Measurements from ENCODE around the gene FAM114A2.

Gene FAM114A2

DNA sequence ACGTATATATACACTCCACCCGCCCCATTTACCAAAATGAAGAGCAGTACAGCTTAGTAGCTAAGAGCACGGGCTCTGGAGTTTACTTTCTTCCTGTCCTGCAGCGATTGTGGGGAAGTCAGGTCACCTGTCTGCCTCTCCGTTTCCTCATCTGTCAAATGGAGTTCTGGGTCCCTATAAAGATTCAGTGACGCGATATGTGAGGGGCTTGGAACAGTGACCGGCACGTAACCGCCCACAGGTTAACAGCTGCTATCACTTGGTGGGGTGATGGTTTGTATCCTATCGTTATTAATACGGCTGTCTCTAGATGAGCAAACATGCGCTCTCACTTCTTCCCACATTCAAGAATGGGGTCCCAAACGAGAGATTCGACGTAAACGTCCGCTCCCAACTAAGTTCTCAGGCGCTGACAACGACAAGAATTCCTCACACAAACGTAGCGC, 426 bp downstream of the FAM114A2 start:
- H3K4me2 ChIP-seq (ENCODE audit: low read length): peak overlapping the region; percentile 92
- H3K27ac ChIP-seq (ENCODE audit: low read depth, low read length, poor library complexity, severe bottlenecking): peak overlapping the region; percentile 82
- peak overlapping the region; percentile 88 for H3K4me3 ChIP-seq (ENCODE audit: low read depth, low read length, poor library complexity, severe bottlenecking)
- H3K4me1 ChIP-seq (ENCODE audit: insufficient read depth, low read length, severe bottlenecking): peaks cover 50% of the 10 kb centered on the region
- no peaks in the 10 kb centered on the region for H3K9me3 ChIP-seq (ENCODE audit: low read length)
- H4K20me1 ChIP-seq (ENCODE audit: insufficient read depth, low read length): no peaks in the 10 kb centered on the region
- H3K9me2 ChIP-seq (ENCODE audit: low read depth, low read length): no peaks in the 10 kb centered on the region
- H2AFZ ChIP-seq (ENCODE audit: low read length): peak overlapping the region; percentile 76
- H3K79me2 ChIP-seq (ENCODE audit: insufficient read depth, low read length): peaks cover 15% of the 10 kb centered on the region
- H3K27me3 ChIP-seq (ENCODE audit: insufficient read depth, low read length): no peaks in the 10 kb centered on the region
- TF ChIP-seq, protein P1, sequence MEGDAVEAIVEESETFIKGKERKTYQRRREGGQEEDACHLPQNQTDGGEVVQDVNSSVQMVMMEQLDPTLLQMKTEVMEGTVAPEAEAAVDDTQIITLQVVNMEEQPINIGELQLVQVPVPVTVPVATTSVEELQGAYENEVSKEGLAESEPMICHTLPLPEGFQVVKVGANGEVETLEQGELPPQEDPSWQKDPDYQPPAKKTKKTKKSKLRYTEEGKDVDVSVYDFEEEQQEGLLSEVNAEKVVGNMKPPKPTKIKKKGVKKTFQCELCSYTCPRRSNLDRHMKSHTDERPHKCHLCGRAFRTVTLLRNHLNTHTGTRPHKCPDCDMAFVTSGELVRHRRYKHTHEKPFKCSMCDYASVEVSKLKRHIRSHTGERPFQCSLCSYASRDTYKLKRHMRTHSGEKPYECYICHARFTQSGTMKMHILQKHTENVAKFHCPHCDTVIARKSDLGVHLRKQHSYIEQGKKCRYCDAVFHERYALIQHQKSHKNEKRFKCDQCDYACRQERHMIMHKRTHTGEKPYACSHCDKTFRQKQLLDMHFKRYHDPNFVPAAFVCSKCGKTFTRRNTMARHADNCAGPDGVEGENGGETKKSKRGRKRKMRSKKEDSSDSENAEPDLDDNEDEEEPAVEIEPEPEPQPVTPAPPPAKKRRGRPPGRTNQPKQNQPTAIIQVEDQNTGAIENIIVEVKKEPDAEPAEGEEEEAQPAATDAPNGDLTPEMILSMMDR (IDR thresholded peaks at IDR 0.05; ENCODE audit: low read length): no peak
- no peak for TF ChIP-seq EZH2 (IDR thresholded peaks at IDR 0.05; ENCODE audit: borderline replicate concordance, low read length)
- H3F3A ChIP-seq (ENCODE audit: insufficient read depth, low read length): no peaks in the 10 kb centered on the region
- H3K36me3 ChIP-seq (ENCODE audit: insufficient read depth, low read length): no peaks in the 10 kb centered on the region
- peak overlapping the region; percentile 86 for H3K9ac ChIP-seq (ENCODE audit: low read length)

DNA sequence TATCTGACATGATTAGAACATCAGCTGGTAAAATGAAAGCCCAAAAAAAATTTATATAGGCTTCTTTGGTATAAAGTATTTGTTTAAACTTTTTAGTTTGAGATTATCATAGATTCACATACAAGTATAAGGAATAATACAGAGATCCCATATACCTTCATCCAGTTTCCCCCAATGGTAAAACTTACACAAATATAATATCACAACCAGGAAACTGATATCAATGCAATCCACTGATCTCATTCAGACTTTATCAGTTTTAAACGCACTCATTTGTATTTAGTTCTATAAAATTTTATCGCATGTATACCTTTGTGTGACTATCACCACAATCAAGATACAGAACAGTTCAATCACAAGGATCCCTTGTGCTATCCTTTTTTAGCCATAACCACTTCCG, 3.8 kb downstream of the FAM114A2 start:
- no peaks in the 10 kb centered on the region for H3K9me3 ChIP-seq (ENCODE audit: low read length)
- peaks cover 10% of the 10 kb centered on the region; the same call in 1 of the 2 replicates for H3K36me3 ChIP-seq (ENCODE audit: insufficient read depth, low read length)
- H3F3A ChIP-seq (ENCODE audit: insufficient read depth, low read length): no peaks in the 10 kb centered on the region
- H3K27ac ChIP-seq (ENCODE audit: low read depth, low read length, poor library complexity, severe bottlenecking): no peak overlapping the region
- peaks cover 23% of the 10 kb centered on the region for H3K4me1 ChIP-seq (ENCODE audit: insufficient read depth, low read length, severe bottlenecking)
- TF ChIP-seq, protein P1 (IDR thresholded peaks at IDR 0.05; ENCODE audit: low read length): no peak
- TF ChIP-seq EZH2 (IDR thresholded peaks at IDR 0.05; ENCODE audit: borderline replicate concordance, low read length): no peak
- H4K20me1 ChIP-seq (ENCODE audit: insufficient read depth, low read length): no peaks in the 10 kb centered on the region
- H2AFZ ChIP-seq (ENCODE audit: low read length): no peak overlapping the region
- no peak overlapping the region for H3K9ac ChIP-seq (ENCODE audit: low read length)
- no peak overlapping the region for H3K4me3 ChIP-seq (ENCODE audit: low read depth, low read length, poor library complexity, severe bottlenecking)
- H3K27me3 ChIP-seq (ENCODE audit: insufficient read depth, low read length): no peaks in the 10 kb centered on the region
- H3K79me2 ChIP-seq (ENCODE audit: insufficient read depth, low read length): peaks cover 10% of the 10 kb centered on the region
- H3K9me2 ChIP-seq (ENCODE audit: low read depth, low read length): no peaks in the 10 kb centered on the region
- no peak overlapping the region for H3K4me2 ChIP-seq (ENCODE audit: low read length)

DNA sequence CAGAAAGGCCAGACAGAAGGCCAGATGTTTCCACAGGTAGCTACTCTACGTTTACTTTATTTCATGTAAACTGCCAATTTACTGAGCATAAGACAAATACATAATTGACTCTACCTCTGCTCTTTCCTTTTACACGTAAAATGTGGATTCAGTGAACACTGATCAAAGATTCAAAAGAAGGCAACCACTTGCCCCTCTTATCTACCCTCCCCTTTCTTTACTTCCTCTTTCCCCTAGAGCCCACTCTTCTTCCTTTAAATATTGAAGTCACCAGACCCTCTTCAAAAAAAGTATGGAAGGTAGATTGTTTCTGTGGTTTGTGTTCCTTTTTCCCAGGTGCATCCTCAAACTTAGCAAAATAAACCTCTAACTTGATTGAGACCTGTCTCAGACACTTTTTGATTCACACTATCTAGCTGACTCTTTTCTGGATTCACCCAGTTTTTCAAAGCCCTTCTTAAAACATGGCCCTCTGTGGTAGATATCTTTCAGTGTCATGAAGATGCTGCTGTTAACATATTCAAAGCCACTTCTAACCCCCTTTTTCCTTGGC, 6.7 kb downstream of the FAM114A2 start:
- Histone ChIP-seq H3K4me2 (ENCODE audit: low read length) (no peak overlapping the region), H3K9me2 (ENCODE audit: low read depth, low read length) (no peaks in the 10 kb centered on the region), H3K27ac (ENCODE audit: low read depth, low read length, poor library complexity, severe bottlenecking) (no peak overlapping the region), H3K36me3 (ENCODE audit: insufficient read depth, low read length) (peaks cover 25% of the 10 kb centered on the region; the same call in 1 of the 2 replicates), H2AFZ (ENCODE audit: low read length) (no peak overlapping the region), H3K9ac (ENCODE audit: low read length) (no peak overlapping the region), H3K27me3 (ENCODE audit: insufficient read depth, low read length) (no peaks in the 10 kb centered on the region), H3K4me3 (ENCODE audit: low read depth, low read length, poor library complexity, severe bottlenecking) (no peak overlapping the region), H3K79me2 (ENCODE audit: insufficient read depth, low read length) (no peaks in the 10 kb centered on the region), H3K9me3 (ENCODE audit: low read length) (no peaks in the 10 kb centered on the region), H3F3A (ENCODE audit: insufficient read depth, low read length) (no peaks in the 10 kb centered on the region), H4K20me1 (ENCODE audit: insufficient read depth, low read length) (no peaks in the 10 kb centered on the region), H3K4me1 (ENCODE audit: insufficient read depth, low read length, severe bottlenecking) (peaks cover 3% of the 10 kb centered on the region)
- TF ChIP-seq, protein P1 (IDR thresholded peaks at IDR 0.05; ENCODE audit: low read length): no peak
- no peak for TF ChIP-seq EZH2 (IDR thresholded peaks at IDR 0.05; ENCODE audit: borderline replicate concordance, low read length)

Measured in OCI-LY1 (cell line).